Stomach (tissue), 4 donors: ENCODE data around the gene EFNA3.

Experiments used
- CTCF ChIP-seq, 7 experiments: fragments of 450-650 bp in 4 of 7; fragments of 200-600 bp in 3 of 7; sonication (generic) in 3 of 7; IDR thresholded peaks; one replicate each; pipeline ENCODE4 v1.5.1; 2016 to 2019; ENCODE audit warnings: antibody characterized with exemption in 7 of 7, control low read depth in 2 of 7, mild to moderate bottlenecking in 1 of 7
- EP300 ChIP-seq: sonication (generic); formaldehyde crosslinking; IDR thresholded peaks from one replicate; pipeline ENCODE4 v1.6.1; 2017; ENCODE audit warnings: antibody characterized with exemption
- POLR2A ChIP-seq, 4 donors: fragments of 450-650 bp; IDR thresholded peaks; one replicate each; pipeline ENCODE4 v1.6.1; 2016; ENCODE audit warnings: antibody characterized with exemption in 4 of 4, control low read depth in 2 of 4, mild to moderate bottlenecking in 1 of 4, moderate library complexity in 1 of 4
- POLR2AphosphoS5 ChIP-seq, 3 donors: sonication (generic); formaldehyde crosslinking; IDR thresholded peaks; one replicate each; pipeline ENCODE4 v1.6.1; 2016; ENCODE audit warnings: antibody characterized with exemption in 3 of 3

GRCh38 chr1:155106862-155107261, 28.2 kb downstream of the EFNA3 start:
- TF ChIP-seq CTCF (IDR thresholded peaks at IDR 0.05) (no peak), POLR2AphosphoS5 (IDR thresholded peaks at IDR 0.05) (no peak), EP300 (no peak), POLR2A (IDR thresholded peaks at IDR 0.05) (no peak)
